PC-9 (cell line): ENCODE measurements around the gene SERTAD1. TPM values are rescaled to one million over a fixed set of nuclear protein-coding genes. Genes with fewer than 3 reads are reported as not detected.

Experiments used
- BruUV-seq: library from RNA; stranded (reverse); fragments of 400-500 nt; replicated peaks from 2 replicates; lab custom pipeline; 2021; lab: Mats Ljungman, UMichigan
- CTCF ChIA-PET: fragments of 300-600 bp; sonication (Branson Sonifier 250); formaldehyde crosslinking; loops from one replicate; lab custom pipeline; 2022; ENCODE audit warnings: antibody characterized with exemption; lab: Charles Lee
- POLR2A ChIA-PET: fragments of 300-600 bp; sonication (Branson Sonifier 250); formaldehyde crosslinking; loops from one replicate; lab custom pipeline; 2022; ENCODE audit warnings: antibody characterized with exemption; ENCODE audit not compliant: unreplicated experiment; lab: Charles Lee
- DNase-seq, 2 experiments: peaks; one replicate each; pipeline versions ENCODE4 v3.0.0 to v3.0.0-alpha.2; 2015 to 2022; ENCODE audit warnings: mixed read lengths in 1 of 2
- H2AFZ ChIP-seq: fragments of 200-600 bp; sonication (generic); 2 replicates; pipeline ENCODE4 v1.8.1; 2017; ENCODE audit warnings: antibody characterized with exemption
- H3F3A ChIP-seq: fragments of 200-600 bp; sonication (generic); 2 replicates; pipeline ENCODE4 v1.8.1; 2017; ENCODE audit warnings: antibody characterized with exemption, mild to moderate bottlenecking, low read depth; ENCODE audit not compliant: insufficient read depth
- H3K27ac ChIP-seq: fragments of 200-600 bp; sonication (generic); 2 replicates; pipeline ENCODE4 v1.6.1; 2016; ENCODE audit warnings: mixed run types
- H3K27me3 ChIP-seq: fragments of 200-600 bp; sonication (generic); 2 replicates; pipeline ENCODE4 v1.6.1; 2016; ENCODE audit warnings: low read depth, mixed run types; ENCODE audit not compliant: insufficient read depth
- H3K36me3 ChIP-seq: fragments of 200-600 bp; sonication (generic); 2 replicates; pipeline ENCODE4 v1.6.1; 2016; ENCODE audit warnings: low read depth, mixed run types
- H3K4me1 ChIP-seq: fragments of 200-600 bp; sonication (generic); replicated peaks from 2 replicates; pipeline ENCODE4 v1.6.1; 2016; ENCODE audit warnings: mixed run types; ENCODE audit not compliant: insufficient read depth
- H3K4me2 ChIP-seq: fragments of 200-600 bp; sonication (generic); 2 replicates; pipeline ENCODE4 v1.6.1; 2017; ENCODE audit warnings: mixed run types
- H3K4me3 ChIP-seq: fragments of 200-600 bp; sonication (generic); 2 replicates; pipeline ENCODE4 v1.6.1; 2016; ENCODE audit warnings: mixed run types
- H3K79me2 ChIP-seq: fragments of 200-600 bp; sonication (generic); 2 replicates; pipeline ENCODE4 v1.6.1; 2017; ENCODE audit warnings: low read depth, mixed run types
- H3K9me2 ChIP-seq: fragments of 200-600 bp; sonication (generic); 2 replicates; pipeline ENCODE4 v1.8.1; 2017; ENCODE audit warnings: mild to moderate bottlenecking; ENCODE audit not compliant: insufficient read depth
- H3K9me3 ChIP-seq: fragments of 200-600 bp; sonication (generic); 2 replicates; pipeline ENCODE4 v1.8.1; 2016; ENCODE audit warnings: low read depth; ENCODE audit not compliant: insufficient read depth
- H4K20me1 ChIP-seq: fragments of 200-600 bp; sonication (generic); 2 replicates; pipeline ENCODE4 v1.8.1; 2017; ENCODE audit not compliant: insufficient read depth
- CTCF ChIP-seq: fragments of 200-600 bp; sonication (generic); conservative IDR thresholded peaks from 2 replicates; pipeline ENCODE4 v1.6.1; 2017; ENCODE audit warnings: mixed run types, antibody characterized with exemption, mild to moderate bottlenecking, moderate library complexity
- EZH2 ChIP-seq: fragments of 200-600 bp; sonication (generic); IDR thresholded peaks from 2 replicates; pipeline ENCODE4 v1.8.0; 2017; ENCODE audit warnings: antibody characterized with exemption, low read depth
- intact Hi-C: fragments of 100-400 bp; cut with micrococcal nuclease; formaldehyde crosslinking; loops from one replicate; pipeline ENCODE4 v1.10.0; 2022; ENCODE audit not compliant: unreplicated experiment
- total RNA-seq: library from RNA; stranded (reverse); gene quantifications from 2 replicates; pipeline ENCODE4 v1.2.3, GENCODE V29; 2021

The SERTAD1 gene
- total RNA-seq, 1 experiment from 2014 or later = 7.8 TPM

GRCh38 chr19:40461669-40462221 is 36.0 kb upstream of the SERTAD1 start:
- H3K27me3 ChIP-seq = no peaks in the 10 kb centered on the region
- H3K4me2 ChIP-seq = no peak overlapping the region
- intact Hi-C loops = loop anchor here (5.0 kb wide), 1 partner anchor 61 kb away; no protein-coding TSS in a partner anchor
- H3K9me3 ChIP-seq = no peaks in the 10 kb centered on the region
- H2AFZ ChIP-seq = no peak overlapping the region
- BruUV-seq = no TSS peak
- H3K79me2 ChIP-seq = peaks cover 40% of the 10 kb centered on the region
- no peak for DNase-seq
- H3K27ac ChIP-seq = no peak overlapping the region
- POLR2A ChIA-PET = no interaction called here
- H3K4me3 ChIP-seq = no peak overlapping the region
- no peaks in the 10 kb centered on the region for H3K36me3 ChIP-seq
- H3K9me2 ChIP-seq = no peaks in the 10 kb centered on the region
- CTCF ChIA-PET = no interaction called here
- peaks cover 24% of the 10 kb centered on the region for H3F3A ChIP-seq
- no peaks in the 10 kb centered on the region for H4K20me1 ChIP-seq
- TF ChIP-seq EZH2 = no peak
- no peak for TF ChIP-seq CTCF
- peaks cover 22% of the 10 kb centered on the region for H3K4me1 ChIP-seq

- H3K27me3 ChIP-seq = no peaks in the 10 kb centered on the region
- peaks cover 23% of the 10 kb centered on the region for H3F3A ChIP-seq
- no peak overlapping the region for H3K27ac ChIP-seq
- intact Hi-C loops = loop anchor here (5.0 kb wide), 1 partner anchor 62 kb away; no protein-coding TSS in a partner anchor
- ChIA-PET CTCF (no interaction called here), POLR2A (interaction anchor here (0.6 kb wide), 1 partner anchor 139 kb away, joined by 8 read pairs; no protein-coding TSS in a partner anchor)
- no peak for DNase-seq
- H3K4me3 ChIP-seq = no peak overlapping the region
- no peaks in the 10 kb centered on the region for H3K9me3 ChIP-seq
- H3K36me3 ChIP-seq = no peaks in the 10 kb centered on the region
- H3K4me1 ChIP-seq = peaks cover 22% of the 10 kb centered on the region
- H3K4me2 ChIP-seq = no peak overlapping the region
- no peaks in the 10 kb centered on the region for H4K20me1 ChIP-seq
- H3K79me2 ChIP-seq = peaks cover 36% of the 10 kb centered on the region
- no peak overlapping the region for H2AFZ ChIP-seq
- TF ChIP-seq EZH2 (no peak), CTCF (no peak)
- no peaks in the 10 kb centered on the region for H3K9me2 ChIP-seq
- BruUV-seq = no TSS peak
Observed at GRCh38 chr19:40460185-40460584, 34.4 kb upstream of the SERTAD1 start.

- Histone ChIP-seq H3K4me2 (no peak overlapping the region), H3K27me3 (no peaks in the 10 kb centered on the region), H3K9me3 (no peaks in the 10 kb centered on the region), H3F3A (peaks cover 10% of the 10 kb centered on the region), H3K36me3 (no peaks in the 10 kb centered on the region), H3K4me1 (peaks cover 10% of the 10 kb centered on the region), H3K79me2 (peaks cover 31% of the 10 kb centered on the region), H3K4me3 (no peak overlapping the region), H3K27ac (no peak overlapping the region), H3K9me2 (no peaks in the 10 kb centered on the region), H2AFZ (no peak overlapping the region), H4K20me1 (no peaks in the 10 kb centered on the region)
- BruUV-seq = no TSS peak
- DNase-seq = no peak
- TF ChIP-seq EZH2 (no peak), CTCF (no peak)
- CTCF ChIA-PET = no interaction called here
- POLR2A ChIA-PET = no interaction called here
- intact Hi-C loops = no loop called here
Observed at GRCh38 chr19:40458597-40458974, 32.8 kb upstream of the SERTAD1 start.
